SKM-1 (cell line): Measurements from ENCODE around the gene EPHA10.
A peak's percentile ranks its signal among the peaks of the same experiment; 100 is the strongest.
"Not testable (repeated sequence)": the region's sequence is repeated elsewhere in the genome, so short reads cannot be mapped to it uniquely, and the experiment has no call there.

Experiments
- DNase-seq: peaks from one replicate; lab custom pipeline; 2025; ENCODE audit not compliant: unreplicated experiment; lab: John Stamatoyannopoulos, UW

Gene EPHA10

GRCh38 chr1:37717631-37718030 is 47.3 kb downstream of the EPHA10 start:
- no peak for DNase-seq

GRCh38 chr1:37716321-37716720 is 48.6 kb downstream of the EPHA10 start:
- no peak for DNase-seq

GRCh38 chr1:37714689-37715088 is 50.2 kb downstream of the EPHA10 start:
- DNase-seq: no peak

GRCh38 chr1:37714226-37714625 is 50.7 kb downstream of the EPHA10 start:
- DNase-seq: no peak

- DNase-seq: no peak
These were observed 56.4 kb downstream of the EPHA10 start for GRCh38 chr1:37708471-37708870.

GRCh38 chr1:37705399-37705798 is 59.5 kb downstream of the EPHA10 start:
- DNase-seq: no peak

- DNase-seq: no peak
These were observed 60.0 kb downstream of the EPHA10 start for GRCh38 chr1:37704966-37705365.

GRCh38 chr1:37703061-37703460 is 61.9 kb downstream of the EPHA10 start:
- no peak for DNase-seq

GRCh38 chr1:37701051-37701450 is 63.9 kb downstream of the EPHA10 start:
- DNase-seq: no peak

GRCh38 chr1:37699147-37699546 is 65.8 kb downstream of the EPHA10 start:
- no peak for DNase-seq

GRCh38 chr1:37697737-37698136 is 67.2 kb downstream of the EPHA10 start:
- DNase-seq: no peak

GRCh38 chr1:37697090-37697489 is 67.8 kb downstream of the EPHA10 start:
- DNase-seq: no peak

GRCh38 chr1:37692834-37693175 is 72.1 kb downstream of the EPHA10 start:
- DNase-seq: no peak

- peak; percentile 92 for DNase-seq
These were observed 72.7 kb downstream of the EPHA10 start, which contains the start of gene CDCA8 for GRCh38 chr1:37692078-37692833. TSS of gene CDCA8 (plus strand) at chr1:37692516. CDS start at chr1:37692691, 175 bp downstream.

GRCh38 chr1:37691497-37692077 is 73.3 kb downstream of the EPHA10 start:
- DNase-seq: no peak

- no peak for DNase-seq
These were observed 76.0 kb downstream of the EPHA10 start for GRCh38 chr1:37688926-37689325.

GRCh38 chr1:37687764-37688163 is 77.2 kb downstream of the EPHA10 start:
- not testable (repeated sequence) for DNase-seq

- no peak for DNase-seq
These were observed 79.2 kb downstream of the EPHA10 start for GRCh38 chr1:37685722-37686121.

GRCh38 chr1:37684182-37684581 is 80.7 kb downstream of the EPHA10 start:
- DNase-seq: not testable (repeated sequence)

GRCh38 chr1:37682334-37682987 is 82.5 kb downstream of the EPHA10 start:
- DNase-seq: peak; percentile 57

- no peak for DNase-seq
These were observed 84.0 kb downstream of the EPHA10 start for GRCh38 chr1:37680933-37681332.

- no peak for DNase-seq
These were observed 87.1 kb downstream of the EPHA10 start for GRCh38 chr1:37677808-37678207.
